ENCODE measurements around the gene SHC2. TPM values are rescaled to one million over a fixed set of nuclear protein-coding genes. Genes with fewer than 3 reads are reported as not detected.
A peak's percentile ranks its signal among the peaks of the same experiment; 100 is the strongest.

SHC2 gene
- total RNA-seq, 2 donors from 2014 or later, result 1.9 to 2.5 TPM

DNA sequence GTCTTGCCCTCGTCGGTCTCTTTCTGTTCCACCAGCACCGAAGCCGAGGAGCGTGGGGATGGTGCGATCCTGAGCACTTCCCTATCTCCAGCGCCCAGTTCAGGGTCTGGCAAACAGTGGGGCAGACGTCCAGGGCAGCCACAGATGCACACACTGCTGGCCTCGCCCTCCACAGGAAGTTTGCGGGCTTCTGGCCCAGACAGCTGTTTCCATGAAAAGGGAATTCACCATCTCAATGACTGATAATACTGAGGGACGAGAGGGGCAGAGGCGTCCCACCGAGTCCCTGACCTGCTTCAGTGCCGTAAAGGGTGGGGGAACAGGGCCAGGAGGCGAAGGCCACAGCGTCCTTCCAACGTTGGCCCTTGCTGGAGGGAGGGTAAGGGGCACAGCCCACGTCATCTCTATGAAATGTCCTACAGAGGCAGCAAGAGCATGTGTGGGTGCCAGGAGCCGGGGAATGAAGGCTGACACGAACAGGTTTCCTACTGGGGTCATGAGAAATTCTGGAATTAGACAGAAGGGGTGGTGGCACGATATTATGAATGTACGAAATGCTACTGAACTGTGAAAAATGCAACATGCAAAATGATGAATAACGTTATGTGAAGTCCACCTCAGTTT lies 19.5 kb downstream of the SHC2 start:
- Mint-ChIP-seq H3K27ac (no peak overlapping the region), H3K9me3 (peaks cover 0 to 3% of the 10 kb centered on the region in 2 donors), H3K27me3 (ENCODE audit: low read depth) (peaks cover 13% of the 10 kb centered on the region), H3K4me1 (ENCODE audit: low read depth) (no peaks in the 10 kb centered on the region), H3K4me3 (no peak overlapping the region), H3K36me3 (ENCODE audit: insufficient read depth in 2 of 2) (peaks cover 0 to 3% of the 10 kb centered on the region in 2 donors)
- ATAC-seq (replicated peaks in 1 of 2) (no peak), DNase-seq (no peak)

DNA sequence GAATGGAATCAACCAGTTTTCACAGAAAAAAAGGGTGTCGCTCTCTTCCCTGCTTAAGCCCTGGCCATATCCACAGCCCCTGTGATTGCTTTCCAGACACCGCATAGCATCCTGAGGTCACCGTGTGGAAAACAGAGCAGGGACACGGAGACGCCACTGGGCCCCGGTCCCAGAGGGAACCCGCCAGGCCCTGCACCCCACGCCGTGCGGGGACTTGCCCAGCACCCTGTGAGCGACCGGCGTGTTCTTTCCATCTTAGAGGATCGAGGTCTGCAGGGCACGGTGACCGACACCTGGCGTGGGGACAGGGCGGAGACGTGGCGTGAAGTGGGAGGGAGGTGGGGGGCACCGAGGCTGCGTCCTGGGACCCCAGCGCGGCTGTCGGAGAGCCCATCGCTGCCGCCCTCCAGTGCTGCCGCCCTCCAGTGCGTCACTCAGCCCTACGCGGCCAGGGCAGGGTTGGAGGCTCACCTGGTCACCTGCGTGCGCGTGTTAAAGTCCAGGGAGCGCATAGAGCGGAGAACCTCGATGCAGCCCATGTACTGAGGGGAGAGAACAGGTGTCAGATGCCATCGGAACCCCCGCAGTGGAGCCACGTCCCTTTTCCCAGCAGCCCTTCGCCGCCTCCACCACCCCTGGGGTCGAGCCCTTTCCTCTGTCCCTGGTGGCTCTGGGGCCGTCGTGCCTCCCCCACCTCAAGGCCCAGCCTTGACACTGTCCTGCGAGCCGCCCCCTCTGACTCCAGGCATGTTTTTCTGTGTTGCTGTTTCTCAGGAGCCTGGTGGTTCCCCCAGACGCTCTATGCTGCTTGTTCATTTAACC lies 20.2 kb downstream of the SHC2 start:
- Mint-ChIP-seq H3K9me3 (peaks cover 0 to 3% of the 10 kb centered on the region in 2 donors), H3K4me1 (ENCODE audit: low read depth) (no peaks in the 10 kb centered on the region), H3K4me3 (no peak overlapping the region), H3K27me3 (ENCODE audit: low read depth) (peaks cover 13% of the 10 kb centered on the region), H3K36me3 (ENCODE audit: insufficient read depth in 2 of 2) (peaks cover 0 to 3% of the 10 kb centered on the region in 2 donors), H3K27ac (no peak overlapping the region)
- no peak for ATAC-seq (replicated peaks in 1 of 2)
- DNase-seq, result no peak

GRCh38 chr19:439167-439900 lies 21.5 kb downstream of the SHC2 start:
- Mint-ChIP-seq H3K36me3 (ENCODE audit: insufficient read depth in 2 of 2) (peaks cover 0 to 3% of the 10 kb centered on the region in 2 donors), H3K27ac (no peak overlapping the region), H3K4me3 (no peak overlapping the region), H3K9me3 (peaks cover 0 to 3% of the 10 kb centered on the region in 2 donors), H3K4me1 (ENCODE audit: low read depth) (no peaks in the 10 kb centered on the region), H3K27me3 (ENCODE audit: low read depth) (peaks cover 13% of the 10 kb centered on the region)
- no peak for ATAC-seq (replicated peaks in 1 of 2)
- DNase-seq, result no peak

DNA sequence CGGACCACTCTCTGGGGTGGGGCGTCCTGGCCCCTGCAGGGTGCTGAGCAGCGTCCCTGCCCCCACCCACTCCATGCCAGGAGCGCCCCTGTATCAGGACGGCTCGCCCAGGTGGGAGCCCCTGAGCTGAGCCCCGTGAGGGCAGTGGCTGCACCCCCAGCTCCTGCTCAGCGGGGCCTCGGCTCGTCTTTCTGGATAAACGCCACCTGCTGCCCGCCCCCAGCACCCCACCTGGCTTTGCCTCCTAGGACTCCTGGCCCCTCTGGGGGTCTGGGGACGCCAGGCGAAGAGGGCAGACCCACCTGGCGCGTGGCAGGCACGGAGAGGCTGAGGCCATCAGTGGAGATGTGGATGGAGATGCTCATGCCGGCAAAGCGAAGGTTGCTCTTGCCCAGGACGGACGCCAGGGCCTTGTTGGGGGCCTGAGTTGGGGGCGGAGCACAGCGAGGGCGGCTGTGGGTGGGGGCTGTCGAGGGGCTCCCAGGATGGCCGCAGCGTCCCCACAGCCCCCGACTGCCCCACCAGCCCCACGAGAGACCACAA lies 22.3 kb downstream of the SHC2 start:
- no peaks in the 10 kb centered on the region for H3K4me1 Mint-ChIP-seq (ENCODE audit: low read depth)
- peaks cover 0 to 3% of the 10 kb centered on the region in 2 donors for H3K36me3 Mint-ChIP-seq (ENCODE audit: insufficient read depth in 2 of 2)

GRCh38 chr19:437041-437440 lies 23.8 kb downstream of the SHC2 start:
- Mint-ChIP-seq H3K4me1 (ENCODE audit: low read depth) (no peaks in the 10 kb centered on the region), H3K4me3 (no peak overlapping the region), H3K36me3 (ENCODE audit: insufficient read depth in 2 of 2) (peaks cover 0 to 2% of the 10 kb centered on the region in 2 donors), H3K27me3 (ENCODE audit: low read depth) (peaks cover 11% of the 10 kb centered on the region), H3K27ac (no peak overlapping the region), H3K9me3 (peaks cover 0 to 2% of the 10 kb centered on the region in 2 donors)
- ATAC-seq (replicated peaks in 1 of 2) (no peak), DNase-seq (no peak)

More for the DNA sequence above, 22.3 kb downstream of the SHC2 start:
- H3K27me3 Mint-ChIP-seq (ENCODE audit: low read depth), result peaks cover 13% of the 10 kb centered on the region
- H3K4me3 Mint-ChIP-seq, result no peak overlapping the region
- H3K27ac Mint-ChIP-seq, result no peak overlapping the region
- ATAC-seq (replicated peaks in 1 of 2) (no peak), DNase-seq (no peak)
- peaks cover 0 to 3% of the 10 kb centered on the region in 2 donors for H3K9me3 Mint-ChIP-seq

DNA sequence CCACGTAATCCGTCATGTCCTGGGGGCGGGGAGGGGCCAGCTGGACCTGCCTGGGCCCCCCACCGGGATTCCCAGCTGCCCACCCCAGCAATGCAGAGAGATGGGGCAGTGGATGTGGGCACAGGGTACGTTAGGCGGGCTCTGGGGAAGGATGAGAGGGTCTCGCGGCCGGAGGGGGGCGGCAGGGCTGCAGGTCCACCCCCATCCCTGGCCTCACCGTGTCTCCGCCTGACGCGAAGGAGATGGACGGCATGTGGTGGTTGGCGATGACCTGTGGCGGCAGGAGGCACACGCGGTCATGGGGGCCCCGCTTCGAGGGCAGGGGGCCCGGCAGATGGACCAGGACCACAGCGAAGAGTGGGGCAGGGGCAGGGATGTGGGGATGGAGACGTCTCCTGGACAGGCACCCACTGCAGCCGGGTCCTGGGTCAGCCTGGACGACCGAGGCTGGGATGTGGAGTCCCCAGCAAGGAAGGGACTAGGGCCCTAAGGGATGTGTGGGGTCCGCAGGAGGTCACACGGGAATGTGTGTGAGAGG lies 24.4 kb downstream of the SHC2 start:
- Mint-ChIP-seq H3K9me3 (no peaks in the 10 kb centered on the region), H3K4me1 (ENCODE audit: low read depth) (no peaks in the 10 kb centered on the region)
- ATAC-seq (replicated peaks in 1 of 2), result no peak

GRCh38 chr19:435707-436412 lies 25.0 kb downstream of the SHC2 start:
- peaks cover 3 to 4% of the 10 kb centered on the region in 2 donors for H3K9me3 Mint-ChIP-seq
- H3K36me3 Mint-ChIP-seq (ENCODE audit: insufficient read depth in 2 of 2), result peaks cover 2 to 3% of the 10 kb centered on the region in 2 donors
- H3K4me3 Mint-ChIP-seq, result no peak overlapping the region
- no peaks in the 10 kb centered on the region for H3K27me3 Mint-ChIP-seq (ENCODE audit: low read depth)
- H3K4me1 Mint-ChIP-seq (ENCODE audit: low read depth), result no peaks in the 10 kb centered on the region
- ATAC-seq (replicated peaks in 1 of 2) (no peak), DNase-seq (no peak)
- no peak overlapping the region for H3K27ac Mint-ChIP-seq

More for the DNA sequence above, 24.4 kb downstream of the SHC2 start:
- no peak for DNase-seq
- Mint-ChIP-seq H3K27me3 (ENCODE audit: low read depth) (peaks cover 5% of the 10 kb centered on the region), H3K27ac (no peak overlapping the region), H3K4me3 (no peak overlapping the region), H3K36me3 (ENCODE audit: insufficient read depth in 2 of 2) (no peaks in the 10 kb centered on the region)

GRCh38 chr19:435056-435706 lies 25.7 kb downstream of the SHC2 start:
- Mint-ChIP-seq H3K27me3 (ENCODE audit: low read depth) (no peaks in the 10 kb centered on the region), H3K4me3 (no peak overlapping the region), H3K4me1 (ENCODE audit: low read depth) (no peaks in the 10 kb centered on the region), H3K9me3 (peaks cover 4% of the 10 kb centered on the region in 2 donors), H3K36me3 (ENCODE audit: insufficient read depth in 2 of 2) (peaks cover 2 to 4% of the 10 kb centered on the region in 2 donors), H3K27ac (no peak overlapping the region)
- DNase-seq, result no peak
- no peak for ATAC-seq (replicated peaks in 1 of 2)

- Mint-ChIP-seq H3K36me3 (ENCODE audit: insufficient read depth in 2 of 2) (peaks cover 2 to 4% of the 10 kb centered on the region in 2 donors), H3K27ac (no peak overlapping the region), H3K4me1 (ENCODE audit: low read depth) (no peaks in the 10 kb centered on the region), H3K4me3 (no peak overlapping the region), H3K27me3 (ENCODE audit: low read depth) (no peaks in the 10 kb centered on the region), H3K9me3 (peaks cover 4% of the 10 kb centered on the region in 2 donors)
- ATAC-seq (replicated peaks in 1 of 2) (peak; percentile 47 to 48), DNase-seq (no peak)
These were observed 26.5 kb downstream of the SHC2 start for GRCh38 chr19:434152-434960.

DNA sequence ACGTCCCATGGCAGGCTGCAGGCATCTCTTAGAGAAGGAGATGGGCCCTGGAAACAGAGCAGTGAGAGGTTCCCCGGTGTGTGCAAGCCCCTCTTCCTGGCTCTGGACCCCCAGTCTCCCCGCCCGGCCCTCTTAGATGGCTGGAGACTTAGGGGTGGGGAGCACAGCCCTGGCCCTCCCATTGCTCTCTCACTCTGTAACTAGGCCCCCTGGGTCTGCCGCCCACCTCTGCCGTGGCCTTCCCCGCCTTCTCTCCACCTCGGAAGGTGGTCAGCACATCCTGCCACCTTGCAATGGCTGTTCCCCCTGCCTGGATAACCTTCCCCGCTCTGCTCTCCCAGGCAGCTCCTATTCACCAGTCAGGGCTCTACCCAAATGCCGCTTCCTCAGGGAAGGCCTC lies 30.1 kb downstream of the SHC2 start:
- Mint-ChIP-seq H3K27ac (no peak overlapping the region), H3K27me3 (ENCODE audit: low read depth) (no peaks in the 10 kb centered on the region), H3K4me1 (ENCODE audit: low read depth) (no peaks in the 10 kb centered on the region), H3K9me3 (peaks cover 4% of the 10 kb centered on the region in 2 donors), H3K36me3 (ENCODE audit: insufficient read depth in 2 of 2) (peaks cover 2 to 4% of the 10 kb centered on the region in 2 donors), H3K4me3 (no peak overlapping the region)
- DNase-seq (no peak), ATAC-seq (replicated peaks in 1 of 2) (no peak)

- H3K27ac Mint-ChIP-seq, result no peak overlapping the region
- H3K36me3 Mint-ChIP-seq (ENCODE audit: insufficient read depth in 2 of 2), result peaks cover 2 to 4% of the 10 kb centered on the region in 2 donors
- DNase-seq (no peak), ATAC-seq (replicated peaks in 1 of 2) (no peak)
- no peaks in the 10 kb centered on the region for H3K27me3 Mint-ChIP-seq (ENCODE audit: low read depth)
- no peak overlapping the region for H3K4me3 Mint-ChIP-seq
- peaks cover 4% of the 10 kb centered on the region in 2 donors for H3K9me3 Mint-ChIP-seq
- H3K4me1 Mint-ChIP-seq (ENCODE audit: low read depth), result no peaks in the 10 kb centered on the region
These were observed 32.7 kb downstream of the SHC2 start for GRCh38 chr19:428149-428548.
